GM19455 (cell line): ENCODE results near the gene CAMK1.
A peak's percentile ranks its signal among the peaks of the same experiment; 100 is the strongest.

Experiments
- ATAC-seq: cut with Tn5 transposase; IDR thresholded peaks from one replicate; pipeline ENCODE4 v1.9.1; 2021; ENCODE audit not compliant: unreplicated experiment

Gene CAMK1

GRCh38 chr3:9769426-9770275, at the start of gene CAMK1:
Gene CAMK1 (minus strand): TSS chr3:9769947. CDS start chr3:9767749, 2,198 bp downstream.
- peak; percentile 86 for ATAC-seq

- ATAC-seq = no peak
Measured at GRCh38 chr3:9818666-9819335, 49.1 kb upstream of the CAMK1 start.

DNA sequence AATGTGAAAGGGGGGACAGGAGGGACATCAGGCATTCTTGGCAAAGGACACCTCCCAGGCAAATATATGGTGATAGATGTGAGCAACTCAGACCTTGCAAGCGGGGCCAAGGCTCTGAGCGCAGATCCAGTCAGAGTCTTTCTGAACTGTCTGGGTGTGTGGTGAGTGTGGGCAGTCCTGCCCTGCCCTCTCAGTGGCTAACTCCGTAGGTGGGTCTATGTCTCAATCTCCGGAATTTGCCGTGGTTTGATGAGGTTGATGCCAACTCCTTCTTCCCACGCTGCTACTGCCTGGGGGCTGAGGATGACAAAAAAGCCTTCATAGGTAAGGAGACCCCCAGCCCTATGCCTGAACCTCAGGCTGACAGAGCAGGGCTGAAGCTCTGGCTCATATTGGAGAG, 47.7 kb upstream of the CAMK1 start:
- ATAC-seq = no peak

GRCh38 chr3:9815986-9816385, 46.2 kb upstream of the CAMK1 start:
- no peak for ATAC-seq

GRCh38 chr3:9812870-9813483, 43.2 kb upstream of the CAMK1 start:
- ATAC-seq = no peak

DNA sequence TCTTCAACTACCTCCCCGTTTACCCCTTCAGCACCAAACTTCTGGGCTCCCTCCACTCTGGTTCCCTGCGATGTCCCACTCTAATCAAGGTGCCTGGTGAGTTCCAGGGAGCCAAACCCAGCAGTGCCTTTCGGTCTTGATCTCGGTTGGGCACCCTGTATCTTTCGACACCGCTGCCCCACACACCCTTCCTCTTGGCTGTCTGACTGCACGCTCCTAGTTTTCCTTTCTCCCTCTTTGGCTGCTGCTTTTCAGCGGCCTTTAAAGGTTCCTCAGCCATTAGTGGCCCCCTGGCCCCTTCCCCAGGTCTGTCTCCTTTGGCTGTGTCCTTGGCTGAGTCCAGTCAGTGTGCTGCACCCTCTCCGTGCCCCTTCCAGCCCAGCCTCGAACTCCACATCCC, 41.1 kb upstream of the CAMK1 start:
- ATAC-seq = no peak

DNA sequence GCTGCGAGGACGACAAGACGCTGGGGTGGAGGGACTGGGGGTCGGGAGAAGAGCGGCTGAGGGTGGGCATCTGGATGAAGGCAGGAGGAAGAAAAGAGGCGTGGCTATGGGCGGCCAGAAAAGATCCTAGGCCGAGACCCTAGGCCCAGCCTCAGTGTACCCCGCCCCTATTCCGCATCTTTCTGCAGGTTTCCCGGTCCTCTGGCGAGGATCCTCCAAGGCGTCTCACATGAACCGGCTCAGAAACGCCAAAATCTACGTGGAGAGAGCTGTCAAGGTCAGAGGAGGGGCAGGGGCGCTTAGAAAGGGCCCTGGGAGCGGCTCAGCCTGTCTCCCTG, 40.7 kb upstream of the CAMK1 start:
- ATAC-seq = no peak

DNA sequence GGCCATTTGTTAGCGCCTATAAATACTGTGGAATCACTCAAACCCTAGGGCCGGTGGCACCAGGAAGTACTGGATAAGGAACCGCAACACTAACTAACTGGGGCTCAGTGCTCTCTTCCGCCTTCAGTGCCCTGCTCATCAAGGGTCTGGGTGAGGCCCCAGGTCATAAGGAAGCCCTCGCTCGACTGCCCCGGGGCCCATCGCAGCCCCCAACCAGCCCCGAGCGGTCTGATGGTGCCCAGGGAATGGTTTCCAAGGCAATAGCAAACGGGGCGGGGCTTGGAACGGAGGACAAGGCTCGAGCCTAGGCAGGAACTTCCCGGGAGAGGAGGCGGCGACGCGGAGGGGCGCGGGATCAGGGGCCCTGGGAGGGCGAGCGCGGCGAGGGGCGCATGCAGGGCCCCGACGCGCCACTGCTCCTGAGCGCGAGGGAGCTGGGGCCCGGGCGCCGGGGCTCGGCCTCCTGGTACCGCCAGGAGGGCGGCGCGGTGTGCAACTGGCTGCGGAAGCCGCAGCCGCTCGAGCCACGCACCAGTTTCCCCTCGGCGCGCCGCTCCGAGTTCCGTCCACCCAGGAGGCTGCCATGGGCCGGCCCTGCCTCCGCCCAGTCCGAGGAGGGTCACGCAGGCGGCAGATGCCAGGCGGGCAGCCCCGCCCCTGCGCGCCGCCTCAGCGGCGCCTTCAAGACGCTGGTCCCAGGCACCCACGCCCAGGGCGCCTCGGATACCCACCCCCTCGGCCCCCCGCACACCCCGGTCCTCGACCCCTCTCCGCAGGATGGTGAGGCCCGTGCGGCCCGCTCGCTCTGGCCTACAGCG, 40.1 kb upstream of the CAMK1 start, which contains the start of gene TTLL3:
Gene TTLL3, plus strand, starts transcription at position 648 of the 818 bp plus-strand sequence. CDS start 400 bp downstream, outside the sequence.
- peak; percentile 49 for ATAC-seq

DNA sequence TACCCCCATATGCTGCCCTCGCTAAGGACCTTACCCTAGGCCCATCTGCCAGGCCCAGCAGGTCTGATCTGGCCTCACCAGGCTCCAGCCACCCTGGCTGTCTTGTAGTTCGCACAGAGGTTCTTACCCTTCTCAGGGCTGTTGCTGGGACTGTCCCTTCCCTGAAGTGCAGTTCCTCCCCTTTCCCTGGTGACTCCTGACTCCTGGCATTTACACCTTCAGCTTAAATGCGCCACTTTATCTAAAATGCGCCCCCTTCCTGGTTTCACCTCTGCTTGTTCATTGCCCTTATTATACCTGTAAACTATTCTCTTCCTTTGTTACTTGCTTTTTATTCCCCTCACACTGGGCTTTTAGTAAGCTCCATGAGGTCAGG, 39.5 kb upstream of the CAMK1 start:
- ATAC-seq = no peak

DNA sequence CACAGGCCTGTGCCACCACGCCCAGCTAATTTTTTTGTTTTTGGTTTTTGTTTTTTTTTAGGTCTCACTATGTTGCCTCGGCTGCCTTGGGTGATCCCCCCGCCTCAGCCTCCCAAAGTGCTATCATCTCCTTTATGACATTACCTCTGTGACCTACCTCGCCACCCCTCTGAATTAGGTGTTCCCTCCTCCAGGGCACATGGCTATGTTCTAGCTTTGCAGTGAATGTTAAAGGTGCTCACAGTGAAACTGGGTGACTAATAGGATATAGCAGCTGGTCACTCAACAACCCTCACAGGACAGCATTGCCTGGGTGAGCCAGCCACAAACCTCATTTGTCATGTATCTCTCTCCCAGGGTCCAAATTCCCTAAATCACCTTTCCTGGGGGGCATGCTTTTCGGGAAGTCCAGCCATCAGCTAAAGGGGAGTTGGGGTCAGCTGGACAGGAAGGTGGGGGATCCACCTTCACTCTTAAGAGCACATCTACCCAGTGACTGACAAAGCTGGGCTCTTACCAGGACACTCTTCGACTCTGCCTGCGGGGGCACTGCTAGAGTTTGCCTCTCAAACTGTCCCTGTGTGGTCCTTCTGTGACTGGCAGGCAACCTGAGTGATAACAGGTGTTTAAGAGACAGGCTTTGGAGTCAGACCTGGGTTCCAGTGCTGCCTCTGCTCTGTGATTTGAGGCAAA, 38.7 kb upstream of the CAMK1 start:
- ATAC-seq = no peak

- ATAC-seq = no peak
Measured at GRCh38 chr3:9807981-9808344, 38.2 kb upstream of the CAMK1 start.

DNA sequence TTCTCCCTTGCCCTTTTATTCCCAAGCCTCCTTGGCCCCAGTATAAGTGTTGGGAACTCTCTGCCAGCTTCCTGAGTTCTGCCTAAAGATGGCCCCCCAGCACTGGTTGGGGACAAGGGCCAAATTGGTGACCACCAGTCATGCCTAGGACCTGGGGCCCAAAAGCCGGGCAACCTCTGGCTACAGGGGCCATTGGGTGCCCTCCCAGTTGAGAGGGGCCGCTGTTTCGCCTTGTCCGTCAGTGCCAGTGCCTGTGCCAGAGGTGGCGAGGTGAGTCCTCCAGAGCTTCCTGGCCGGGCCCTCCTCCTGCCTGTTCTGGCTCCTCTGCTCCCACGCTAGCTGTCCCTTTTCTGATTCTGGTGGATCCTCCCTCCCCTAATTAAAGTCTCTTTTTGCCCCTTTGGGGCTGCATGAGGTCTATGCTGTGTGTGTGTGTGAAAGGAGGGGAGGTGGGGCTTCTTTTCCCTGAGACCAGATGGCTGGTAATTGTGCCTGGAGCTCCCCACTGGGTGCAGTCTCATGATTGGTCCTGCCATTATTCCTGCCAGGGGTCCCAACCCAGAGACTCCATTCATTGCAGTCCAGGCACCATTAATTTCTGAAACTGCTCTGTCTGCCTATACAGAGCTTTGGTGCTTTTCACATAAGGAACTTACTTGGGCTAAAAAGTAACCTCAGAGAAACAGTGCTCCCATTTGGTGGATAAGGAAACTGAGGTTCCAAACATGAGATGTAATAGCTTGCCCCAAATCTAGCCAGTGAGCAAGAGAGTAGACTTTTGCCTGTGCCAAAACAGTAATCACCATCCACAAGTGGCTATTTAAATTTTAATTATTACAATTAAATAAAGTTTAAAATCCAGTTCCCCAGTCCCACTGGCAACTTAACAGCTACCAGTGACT, 37.2 kb upstream of the CAMK1 start:
- ATAC-seq = no peak

GRCh38 chr3:9806137-9806536, 36.4 kb upstream of the CAMK1 start:
- no peak for ATAC-seq

DNA sequence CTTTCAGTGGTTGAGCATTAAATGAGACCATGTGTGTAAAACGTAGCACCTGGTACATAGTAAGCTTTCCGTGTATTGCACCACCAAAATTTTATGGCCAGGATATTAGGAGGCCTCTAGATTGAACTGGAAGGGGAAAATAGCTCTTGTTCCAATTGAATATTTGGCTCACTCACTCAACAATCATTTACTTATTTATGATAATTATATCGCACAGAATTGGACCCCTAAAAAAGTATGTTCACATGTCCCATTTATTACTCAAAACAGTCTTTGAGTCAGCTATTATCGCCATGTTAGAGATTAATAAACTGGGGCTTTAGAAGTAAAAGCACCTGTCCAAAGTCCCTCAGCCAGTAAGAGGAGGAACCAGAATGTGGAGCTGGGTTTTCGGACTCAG, 35.2 kb upstream of the CAMK1 start:
- ATAC-seq = no peak

DNA sequence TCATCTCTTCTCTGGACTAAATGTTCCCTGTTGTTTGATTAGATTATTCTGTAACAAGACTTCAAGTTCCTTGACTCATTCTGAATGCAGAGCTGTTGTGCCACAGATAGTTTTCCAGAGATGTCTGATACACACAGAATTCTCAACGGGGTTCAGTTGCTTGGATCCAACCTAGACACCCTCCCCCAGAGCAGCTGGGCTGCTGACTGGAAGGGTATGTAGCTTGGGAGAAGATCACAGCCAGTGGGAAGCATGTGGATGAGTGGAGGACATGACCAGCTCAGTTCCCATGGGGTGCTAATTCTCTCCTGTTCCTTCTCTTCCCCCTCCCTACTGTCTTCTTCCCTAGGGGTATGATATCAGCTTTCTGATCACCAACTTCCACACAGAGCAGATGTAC, 33.7 kb upstream of the CAMK1 start:
- ATAC-seq = no peak

DNA sequence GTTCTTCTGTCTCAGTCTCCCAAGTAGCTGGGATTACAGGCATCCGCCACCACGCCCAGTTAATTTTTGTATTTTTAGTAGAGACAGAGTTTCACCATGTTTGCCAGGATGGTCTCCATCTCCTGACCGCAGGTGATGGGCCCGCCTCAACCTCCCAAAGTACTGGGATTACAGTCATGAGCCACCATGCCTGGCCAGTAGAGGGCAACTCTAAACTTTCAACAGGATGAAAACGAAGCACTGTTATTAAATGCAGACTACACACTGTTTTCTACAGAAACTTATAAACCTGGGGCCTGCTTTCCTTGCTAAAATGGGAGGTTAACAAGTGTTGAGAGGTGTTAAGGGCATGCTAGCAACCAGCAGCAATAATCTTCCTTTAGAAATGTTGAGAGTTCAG, 30.8 kb upstream of the CAMK1 start:
- no peak for ATAC-seq

GRCh38 chr3:9797196-9797945, 27.6 kb upstream of the CAMK1 start:
- ATAC-seq = no peak

- ATAC-seq = no peak
Measured at GRCh38 chr3:9795207-9795606, 25.5 kb upstream of the CAMK1 start.

GRCh38 chr3:9794400-9794799, 24.7 kb upstream of the CAMK1 start:
- no peak for ATAC-seq
